RWPE1 (cell line): ENCODE measurements around the gene LTBP4.
"Not testable (repeated sequence)": the region's sequence is repeated elsewhere in the genome, so short reads cannot be mapped to it uniquely, and the experiment has no call there.

ENCODE experiments used
- CTCF ChIA-PET: fragments of 350-600 bp; sonication (Branson Sonifier 250); formaldehyde crosslinking; extraction: SDS; loops from one replicate; lab custom pipeline; 2021; lab: Yijun Ruan, JAX
- POLR2A ChIA-PET: fragments of 400-600 bp; formaldehyde crosslinking; extraction: SDS; loops from one replicate; lab custom pipeline; 2020; ENCODE audit warnings: antibody characterized with exemption; ENCODE audit not compliant: low non-redundant PET; lab: Yijun Ruan, JAX
- DNase-seq: peaks from one replicate; pipeline ENCODE4 v3.0.0; 2012; ENCODE audit warnings: low spot score
- H3K27ac ChIP-seq: fragments of 450-650 bp; 2 replicates; pipeline ENCODE4 v1.5.1; 2017
- TF ChIP-seq, protein P1 (sequence below): fragments of 450-650 bp; conservative IDR thresholded peaks from 2 replicates; pipeline ENCODE4 v1.5.1; 2017; ENCODE audit warnings: low read depth, mild to moderate bottlenecking

LTBP4 gene

DNA sequence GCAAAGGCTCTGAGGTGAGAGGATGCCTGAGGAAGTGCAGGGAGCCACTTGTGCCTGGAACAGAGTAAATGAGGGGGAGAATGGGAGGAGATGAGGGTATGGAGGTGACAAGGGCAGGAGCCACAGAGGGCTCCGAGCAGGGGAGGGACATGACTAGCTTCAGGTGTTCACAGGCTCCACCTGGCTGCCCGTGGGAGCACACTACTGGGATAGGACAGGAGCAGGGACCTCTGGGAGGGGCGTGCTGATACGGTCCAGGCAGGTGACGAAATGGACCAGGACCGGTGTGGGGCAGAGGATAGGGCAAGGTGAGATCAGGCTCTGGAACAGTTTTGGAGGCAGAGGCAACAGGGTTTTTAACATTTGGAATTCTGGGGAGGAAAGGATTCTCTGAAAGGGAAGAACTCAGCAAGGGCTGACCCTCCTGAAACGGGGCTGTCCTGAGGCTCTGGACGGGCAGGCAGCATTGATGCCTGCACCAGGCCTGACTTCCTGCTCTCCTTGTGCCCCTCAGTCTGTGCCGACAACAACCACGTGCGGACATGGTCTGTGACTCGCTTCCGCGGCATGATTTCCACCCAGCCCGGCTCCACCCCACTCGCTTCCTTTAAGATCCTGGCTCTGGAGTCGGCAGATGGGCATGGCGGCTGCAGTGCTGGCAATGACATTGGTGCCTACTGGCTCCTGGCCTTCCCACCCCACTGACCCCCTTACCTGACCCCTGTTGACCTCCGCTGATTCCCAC, 12.9 kb upstream of the LTBP4 start:
- POLR2A ChIA-PET = no interaction called here
- TF ChIP-seq, protein P1, sequence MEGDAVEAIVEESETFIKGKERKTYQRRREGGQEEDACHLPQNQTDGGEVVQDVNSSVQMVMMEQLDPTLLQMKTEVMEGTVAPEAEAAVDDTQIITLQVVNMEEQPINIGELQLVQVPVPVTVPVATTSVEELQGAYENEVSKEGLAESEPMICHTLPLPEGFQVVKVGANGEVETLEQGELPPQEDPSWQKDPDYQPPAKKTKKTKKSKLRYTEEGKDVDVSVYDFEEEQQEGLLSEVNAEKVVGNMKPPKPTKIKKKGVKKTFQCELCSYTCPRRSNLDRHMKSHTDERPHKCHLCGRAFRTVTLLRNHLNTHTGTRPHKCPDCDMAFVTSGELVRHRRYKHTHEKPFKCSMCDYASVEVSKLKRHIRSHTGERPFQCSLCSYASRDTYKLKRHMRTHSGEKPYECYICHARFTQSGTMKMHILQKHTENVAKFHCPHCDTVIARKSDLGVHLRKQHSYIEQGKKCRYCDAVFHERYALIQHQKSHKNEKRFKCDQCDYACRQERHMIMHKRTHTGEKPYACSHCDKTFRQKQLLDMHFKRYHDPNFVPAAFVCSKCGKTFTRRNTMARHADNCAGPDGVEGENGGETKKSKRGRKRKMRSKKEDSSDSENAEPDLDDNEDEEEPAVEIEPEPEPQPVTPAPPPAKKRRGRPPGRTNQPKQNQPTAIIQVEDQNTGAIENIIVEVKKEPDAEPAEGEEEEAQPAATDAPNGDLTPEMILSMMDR = no peak
- DNase-seq = no peak
- peak overlapping the region; percentile 63 for H3K27ac ChIP-seq
- CTCF ChIA-PET = interaction anchor here (0.6 kb wide), 2 partner anchors 13 kb away, joined by 3 read pairs; no protein-coding TSS in a partner anchor

DNA sequence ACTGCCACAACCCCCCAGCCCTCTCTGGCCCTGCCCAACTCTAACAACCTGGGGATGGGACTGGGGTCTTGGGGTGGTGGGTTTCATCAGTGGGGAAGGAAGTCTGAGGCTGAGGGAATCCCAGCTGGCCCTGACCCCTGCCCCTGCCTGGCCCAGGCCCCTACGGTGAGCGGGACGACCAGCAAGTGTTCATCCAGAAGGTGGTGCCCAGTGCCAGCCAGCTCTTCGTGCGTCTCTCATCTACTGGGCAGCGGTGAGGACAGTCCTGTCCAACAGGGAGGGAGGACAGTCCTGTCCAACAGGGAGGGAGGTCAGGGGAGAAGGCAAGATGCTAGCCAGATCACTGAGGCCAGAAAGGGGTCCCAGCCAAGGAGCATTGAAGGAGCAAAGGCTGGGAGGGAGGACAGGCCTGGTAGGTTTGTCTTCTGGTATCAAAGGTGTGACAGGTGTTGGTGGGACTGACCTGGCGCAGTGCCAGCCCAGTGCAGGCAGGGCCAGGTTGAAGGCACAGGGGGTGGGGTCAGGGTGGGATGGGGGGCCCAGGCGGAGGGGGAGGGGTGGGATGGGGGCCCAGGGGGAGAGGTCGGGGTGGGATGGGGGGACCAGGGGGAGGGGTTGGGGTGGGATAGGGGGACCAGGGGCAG, 12.1 kb upstream of the LTBP4 start:
- TF ChIP-seq, protein P1 = no peak
- ChIA-PET CTCF (interaction anchor here (0.6 to 1.7 kb wide), 2 partner anchors 13 to 14 kb away, joined by 3 to 5 read pairs; no protein-coding TSS in a partner anchor), POLR2A (no interaction called here)
- DNase-seq = no peak
- peak overlapping the region; percentile 63 for H3K27ac ChIP-seq

DNA sequence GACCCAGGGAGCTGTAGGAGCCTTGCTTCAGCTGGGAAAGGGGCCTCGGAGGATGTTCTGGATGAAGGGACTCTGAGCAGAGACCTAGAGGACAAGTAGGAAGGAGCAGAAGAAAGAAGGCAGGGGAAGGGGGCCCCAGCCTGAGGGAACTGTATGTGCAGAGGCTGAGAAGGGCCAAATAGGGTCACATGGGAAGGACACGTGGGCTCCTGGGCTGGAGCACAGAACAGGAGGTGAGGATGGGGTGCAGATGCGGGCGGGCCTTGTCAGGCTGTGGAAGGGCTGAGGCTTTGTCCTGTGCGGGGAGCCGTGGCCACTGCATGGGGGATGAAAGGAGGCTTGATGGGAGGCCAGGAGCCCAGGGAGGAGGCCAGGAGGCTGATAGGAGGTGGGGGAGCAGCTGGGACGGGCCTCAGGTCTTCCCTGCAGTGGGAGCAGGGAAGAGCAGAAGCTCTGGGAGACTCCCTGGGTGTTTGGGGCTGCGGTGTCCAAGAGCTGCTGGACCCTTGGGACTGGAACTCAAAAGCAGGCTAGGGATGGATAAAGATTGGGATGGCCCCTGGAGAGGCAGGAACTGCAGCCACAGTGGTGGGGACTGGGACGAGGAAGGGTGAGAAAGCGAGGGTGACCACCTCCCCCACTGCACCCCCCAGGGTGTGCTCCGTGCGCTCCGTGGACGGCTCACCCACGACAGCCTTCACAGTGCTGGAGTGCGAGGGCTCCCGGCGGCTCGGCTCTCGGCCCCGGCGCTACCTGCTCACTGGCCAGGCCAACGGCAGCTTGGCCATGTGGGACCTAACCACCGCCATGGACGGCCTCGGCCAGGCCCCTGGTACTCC, 11.4 kb upstream of the LTBP4 start:
- peak overlapping the region; percentile 48; the same call in 1 of the 2 replicates for H3K27ac ChIP-seq
- ChIA-PET CTCF (interaction anchor here (1.7 kb wide), 1 partner anchor 13 kb away, joined by 5 read pairs; no protein-coding TSS in a partner anchor), POLR2A (no interaction called here)
- no peak for DNase-seq
- TF ChIP-seq, protein P1 = no peak

DNA sequence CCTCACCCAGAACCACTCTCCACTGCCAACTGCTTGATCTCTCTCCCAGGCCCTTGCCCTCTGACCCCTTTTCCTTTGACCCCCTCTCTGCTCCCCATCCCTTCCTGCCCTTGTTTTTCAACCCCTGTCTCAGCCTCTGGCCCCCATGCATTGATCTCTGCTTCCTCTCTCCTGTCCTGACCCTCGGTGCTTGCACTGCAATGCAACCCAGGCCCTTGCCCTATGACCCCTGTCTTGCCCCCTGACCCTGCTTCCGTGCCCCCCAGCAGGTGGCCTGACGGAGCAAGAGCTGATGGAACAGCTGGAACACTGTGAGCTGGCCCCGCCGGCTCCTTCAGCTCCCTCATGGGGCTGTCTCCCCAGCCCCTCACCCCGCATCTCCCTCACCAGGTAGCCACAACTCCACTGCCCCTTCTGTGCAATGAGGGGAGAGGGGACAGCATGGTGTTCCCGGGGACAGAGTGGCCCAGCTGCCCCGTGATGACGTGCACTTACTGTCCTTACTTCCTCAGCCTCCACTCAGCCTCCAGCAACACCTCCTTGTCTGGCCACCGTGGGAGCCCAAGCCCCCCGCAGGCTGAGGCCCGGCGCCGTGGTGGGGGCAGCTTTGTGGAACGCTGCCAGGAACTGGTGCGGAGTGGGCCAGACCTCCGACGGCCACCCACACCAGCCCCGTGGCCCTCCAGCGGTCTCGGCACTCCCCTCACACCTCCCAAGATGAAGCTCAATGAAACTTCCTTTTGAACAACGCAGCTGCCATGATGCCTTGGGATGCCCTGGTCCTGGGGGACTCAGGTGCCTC, 10.5 kb upstream of the LTBP4 start:
- peak overlapping the region; percentile 48; the same call in 1 of the 2 replicates for H3K27ac ChIP-seq
- TF ChIP-seq, protein P1 = no peak
- DNase-seq = no peak
- ChIA-PET CTCF (interaction anchor here (1.7 kb wide), 1 partner anchor 12 kb away, joined by 5 read pairs; no protein-coding TSS in a partner anchor), POLR2A (no interaction called here)

DNA sequence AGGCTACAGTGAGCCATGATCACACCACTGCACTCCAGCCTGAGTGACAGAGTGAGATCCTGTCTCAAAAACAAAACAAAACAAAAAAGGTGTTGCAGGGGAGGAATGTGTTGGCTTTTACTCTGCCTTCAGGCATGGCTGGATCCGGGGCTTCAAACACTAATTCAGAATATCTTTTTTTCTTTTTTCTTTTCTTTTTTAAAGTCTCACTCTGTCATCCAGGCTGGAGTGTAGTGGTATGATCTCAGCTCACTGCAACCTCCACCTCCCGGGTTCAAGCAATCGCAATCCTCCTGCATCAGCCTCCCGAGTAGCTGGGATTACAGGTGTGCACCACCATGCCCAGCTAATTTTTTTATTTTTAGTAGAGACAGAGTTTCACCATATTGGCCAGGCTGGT, 9.4 kb upstream of the LTBP4 start:
- POLR2A ChIA-PET, DNase-seq, CTCF ChIA-PET: not testable (repeated sequence)
- peak overlapping the region; percentile 48 for H3K27ac ChIP-seq

DNA sequence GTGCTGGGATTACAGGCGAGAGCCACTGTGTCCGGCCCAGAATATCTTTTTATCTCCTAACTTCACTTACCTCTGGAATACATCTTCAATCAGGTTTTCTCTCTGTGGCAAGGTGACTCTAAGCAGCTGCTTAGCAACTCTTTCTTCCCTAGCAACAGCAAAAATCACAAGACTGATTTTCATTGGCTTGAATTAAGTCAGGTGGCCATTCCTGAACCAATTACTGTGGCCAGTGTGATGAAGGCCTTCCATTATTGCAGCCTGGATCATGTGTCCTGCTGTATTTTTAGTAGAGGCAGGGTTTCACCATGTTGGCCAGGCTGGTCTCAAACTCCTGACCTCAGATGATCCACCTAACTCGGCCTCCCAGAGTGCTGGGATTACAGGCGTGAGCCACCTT, 9.0 kb upstream of the LTBP4 start:
- POLR2A ChIA-PET = no interaction called here
- CTCF ChIA-PET = no interaction called here
- no peak for DNase-seq
- TF ChIP-seq, protein P1 = no peak
- peak overlapping the region; percentile 48; the same call in 1 of the 2 replicates for H3K27ac ChIP-seq
